Endothelial cell of umbilical vein (primary cell): ENCODE results near the gene OR6B2. TPM values are rescaled to one million over a fixed set of nuclear protein-coding genes. Genes with fewer than 3 reads are reported as not detected.

Experiments used
- BruUV-seq: library from RNA; stranded (reverse); fragments of 400-500 nt; replicated peaks from 2 replicates; lab custom pipeline; 2021; lab: Mats Ljungman, UMichigan
- CTCF ChIA-PET: fragments of 300-600, 350-600 bp; sonication (Branson Sonifier 250); formaldehyde crosslinking; loops from one replicate; lab custom pipeline; 2021; ENCODE audit warnings: antibody characterized with exemption, inconsistent platforms; lab: Charles Lee
- POLR2A ChIA-PET: fragments of 300-600, 350-600 bp; sonication (Branson Sonifier 250); formaldehyde crosslinking; loops from one replicate; lab custom pipeline; 2021; ENCODE audit warnings: antibody characterized with exemption, inconsistent platforms; lab: Charles Lee
- DNase-seq: peaks from one replicate; pipeline ENCODE4 v3.0.0-alpha.2; 2011; ENCODE audit warnings: low read depth, low spot score
- FAIRE-seq: peaks from 2 replicates; lab custom pipeline; 2011; peaks lifted over from hg19 to GRCh38; lab: Jason Lieb, UNC
- H2AFZ ChIP-seq: 2 replicates; pipeline ENCODE4 v1.6.0; 2012; ENCODE audit warnings: low read depth, low read length, control low read depth, inconsistent platforms
- H3K27ac ChIP-seq: 2 replicates; pipeline ENCODE4 v1.5.1; 2011; ENCODE audit warnings: low read depth, mild to moderate bottlenecking, control low read depth, low read length, moderate library complexity; ENCODE audit not compliant: insufficient read depth
- H3K27me3 ChIP-seq, 2 experiments: 2 replicates each; pipeline versions ENCODE4 v1.6.0 to v1.6.1; 2011; ENCODE audit warnings: low read length in 2 of 2, mixed read lengths in 1 of 2; ENCODE audit not compliant: control insufficient read depth in 2 of 2, insufficient read depth in 2 of 2
- H3K36me3 ChIP-seq, 2 experiments: 2 replicates in 1 of 2; 3 replicates in 1 of 2; pipeline ENCODE4 v1.5.1; 2011; ENCODE audit warnings: low read length in 2 of 2, mild to moderate bottlenecking in 1 of 2, moderate library complexity in 1 of 2; ENCODE audit not compliant: control insufficient read depth in 2 of 2, insufficient read depth in 2 of 2; ENCODE audit errors: extremely low read depth in 1 of 2
- H3K4me1 ChIP-seq: 3 replicates; pipeline ENCODE4 v1.5.1; 2011; ENCODE audit warnings: mild to moderate bottlenecking, low read length; ENCODE audit not compliant: control insufficient read depth, insufficient read depth; ENCODE audit errors: extremely low read depth
- H3K4me2 ChIP-seq: 2 replicates; pipeline ENCODE4 v1.6.1; 2011; ENCODE audit warnings: low read length, control low read depth, mixed read lengths; ENCODE audit not compliant: insufficient read depth
- H3K4me3 ChIP-seq, 3 experiments: fragments of 200-600 bp in 1 of 3; sonication (generic), shearing (Covaris generic) in 1 of 3; replicated peaks in 1 of 3; 2 replicates each; pipeline ENCODE4 v1.5.1; 2011 to 2016; ENCODE audit warnings: control low read depth in 3 of 3, low read length in 3 of 3, mild to moderate bottlenecking in 2 of 3, inconsistent platforms in 1 of 3, low read depth in 1 of 3, moderate library complexity in 1 of 3; ENCODE audit not compliant: insufficient read depth in 1 of 3
- H3K79me2 ChIP-seq: 2 replicates; pipeline ENCODE4 v1.6.0; 2012; ENCODE audit warnings: low read length, inconsistent platforms; ENCODE audit not compliant: control insufficient read depth, insufficient read depth
- H3K9ac ChIP-seq: replicated peaks from 2 replicates; pipeline ENCODE3; 2011; ENCODE audit warnings: low read length, control low read depth; ENCODE audit not compliant: insufficient read depth; ENCODE audit errors: extremely low read depth
- H3K9me1 ChIP-seq: replicated peaks from 3 replicates; pipeline ENCODE4 v1.6.0; 2011; ENCODE audit warnings: mild to moderate bottlenecking, low read length; ENCODE audit not compliant: control insufficient read depth, insufficient read depth; ENCODE audit errors: extremely low read depth
- H3K9me3 ChIP-seq: replicated peaks from 2 replicates; pipeline ENCODE4 v1.5.1; 2012; ENCODE audit warnings: low read length, inconsistent platforms; ENCODE audit not compliant: control insufficient read depth, insufficient read depth
- H4K20me1 ChIP-seq: replicated peaks from 2 replicates; pipeline ENCODE3; 2011; ENCODE audit warnings: mild to moderate bottlenecking, low read length; ENCODE audit not compliant: control insufficient read depth, insufficient read depth; ENCODE audit errors: extremely low read depth
- EZH2 ChIP-seq: IDR thresholded peaks from 2 replicates; pipeline ENCODE4 v1.6.1; 2012; ENCODE audit warnings: borderline replicate concordance, low read depth, mild to moderate bottlenecking, moderate library complexity, low read length, inconsistent platforms; ENCODE audit not compliant: severe bottlenecking
- FOS ChIP-seq: IDR thresholded peaks from 2 replicates; pipeline ENCODE4 v1.6.1; 2011; ENCODE audit warnings: mild to moderate bottlenecking, low read length, moderate library complexity, borderline replicate concordance; ENCODE audit not compliant: insufficient read depth
- GATA2 ChIP-seq: IDR thresholded peaks from 2 replicates; pipeline ENCODE4 v1.7.0; 2011; ENCODE audit warnings: low read depth, mild to moderate bottlenecking, moderate library complexity, mixed read lengths, low read length; ENCODE audit not compliant: insufficient read length, insufficient read depth
- JUN ChIP-seq: IDR thresholded peaks from 2 replicates; pipeline ENCODE4 v1.6.1; 2011; ENCODE audit warnings: borderline replicate concordance, low read depth; ENCODE audit not compliant: insufficient read length, insufficient read depth
- MYC ChIP-seq: IDR thresholded peaks from one replicate; pipeline ENCODE4 v1.6.1; 2011; ENCODE audit warnings: mild to moderate bottlenecking, low read depth, low read length
- POLR2A ChIP-seq: IDR thresholded peaks from 2 replicates; pipeline ENCODE4 v1.6.1; 2012; ENCODE audit warnings: low read depth, mild to moderate bottlenecking, control low read depth, low read length
- POLR2AphosphoS5 ChIP-seq: IDR thresholded peaks from 2 replicates; pipeline ENCODE4 v1.6.1; 2012; ENCODE audit warnings: low read depth, mild to moderate bottlenecking, control low read depth, low read length, moderate library complexity; ENCODE audit not compliant: insufficient read depth
- dilution Hi-C: fragments of 300-500 bp; cut with MboI; formaldehyde crosslinking; loops from one replicate; pipeline ENCODE4 v1.15.0; 2019; ENCODE audit warnings: low sequenced_read_pairs; ENCODE audit not compliant: extremely low pct_ligation_motif_present
- intact Hi-C: fragments of 100-400 bp; cut with micrococcal nuclease; formaldehyde crosslinking; loops from one replicate; pipeline ENCODE4 v1.10.0; 2022
- polyA plus RNA-seq, 4 experiments: library from polyadenylated mRNA; depleted of rRNA in 3 of 4; stranded (reverse) in 3 of 4; unstranded in 1 of 4; fragments of >200 nt; gene quantifications; 2 replicates each; pipeline versions ENCODE4 v1.2.1 to v1.2.3, GENCODE V29; 2011 to 2012; ENCODE audit warnings: missing spikeins in 1 of 4
- total RNA-seq: library from RNA; stranded (reverse); gene quantifications from 2 replicates; pipeline ENCODE4 v1.2.3, GENCODE V29; 2021
- TF ChIP-seq, protein P1 (sequence below): IDR thresholded peaks from 2 replicates; pipeline ENCODE4 v1.6.1; 2011; ENCODE audit not compliant: insufficient read depth, insufficient read length
- TF ChIP-seq, protein P2 (sequence below), 2 donors: IDR thresholded peaks; 1 replicate in 1 of 2; 2 replicates in 1 of 2; pipeline ENCODE4 v1.5.1; 2011; ENCODE audit warnings: low read length in 2 of 2, mild to moderate bottlenecking in 2 of 2, moderate library complexity in 2 of 2, control low read depth in 1 of 2, inconsistent platforms in 1 of 2, low read depth in 1 of 2; ENCODE audit not compliant: insufficient read depth in 1 of 2; ENCODE audit errors: extremely low read depth in 1 of 2

The OR6B2 gene
- total and polyA plus RNA-seq, 2 donors (not counting 3 experiments of a cell fraction or from before 2014, with no cell fraction given): not detected

DNA sequence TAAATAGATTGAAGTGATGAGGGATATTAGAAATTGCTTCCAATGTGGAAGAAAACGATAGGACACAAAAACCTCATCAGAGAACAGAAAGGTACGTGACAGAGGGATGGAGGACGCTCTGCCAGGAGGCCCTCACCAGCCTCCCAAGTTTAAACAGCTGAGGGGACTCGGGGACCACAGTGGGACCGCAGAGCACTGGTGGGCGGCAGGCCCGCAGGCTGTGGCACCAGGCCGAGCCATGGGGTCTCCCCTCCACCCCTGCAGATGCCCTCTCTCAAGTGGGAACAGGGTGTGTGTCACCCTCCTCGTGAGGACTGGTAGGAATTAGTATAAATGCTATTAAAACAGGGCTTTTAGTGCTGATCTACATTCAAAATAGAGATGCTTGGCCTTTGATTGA is 15.9 kb downstream of the OR6B2 start:
- Histone ChIP-seq H3K9me1 (no peaks in the 10 kb centered on the region), H3K9me3 (no peaks in the 10 kb centered on the region), H3K9ac (no peak overlapping the region), H2AFZ (no peak overlapping the region), H3K27ac (no peak overlapping the region), H4K20me1 (no peaks in the 10 kb centered on the region), H3K27me3 (no peaks in the 10 kb centered on the region), H3K79me2 (no peaks in the 10 kb centered on the region), H3K4me2 (no peak overlapping the region), H3K36me3 (peaks cover 22 to 40% of the 10 kb centered on the region in 2 experiments), H3K4me1 (no peaks in the 10 kb centered on the region), H3K4me3 (no peak overlapping the region)
- dilution Hi-C loops (no loop called here), intact Hi-C loops (no loop called here)
- no TSS peak for BruUV-seq
- DNase-seq (no peak), FAIRE-seq (no peak)
- POLR2A ChIA-PET: no interaction called here
- TF ChIP-seq, protein P1, sequence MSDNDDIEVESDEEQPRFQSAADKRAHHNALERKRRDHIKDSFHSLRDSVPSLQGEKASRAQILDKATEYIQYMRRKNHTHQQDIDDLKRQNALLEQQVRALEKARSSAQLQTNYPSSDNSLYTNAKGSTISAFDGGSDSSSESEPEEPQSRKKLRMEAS: no peak
- no peak for TF ChIP-seq JUN
- no peak for TF ChIP-seq GATA2
- TF ChIP-seq MYC: no peak
- no peak for TF ChIP-seq FOS
- no peak for TF ChIP-seq POLR2AphosphoS5
- TF ChIP-seq, protein P2, sequence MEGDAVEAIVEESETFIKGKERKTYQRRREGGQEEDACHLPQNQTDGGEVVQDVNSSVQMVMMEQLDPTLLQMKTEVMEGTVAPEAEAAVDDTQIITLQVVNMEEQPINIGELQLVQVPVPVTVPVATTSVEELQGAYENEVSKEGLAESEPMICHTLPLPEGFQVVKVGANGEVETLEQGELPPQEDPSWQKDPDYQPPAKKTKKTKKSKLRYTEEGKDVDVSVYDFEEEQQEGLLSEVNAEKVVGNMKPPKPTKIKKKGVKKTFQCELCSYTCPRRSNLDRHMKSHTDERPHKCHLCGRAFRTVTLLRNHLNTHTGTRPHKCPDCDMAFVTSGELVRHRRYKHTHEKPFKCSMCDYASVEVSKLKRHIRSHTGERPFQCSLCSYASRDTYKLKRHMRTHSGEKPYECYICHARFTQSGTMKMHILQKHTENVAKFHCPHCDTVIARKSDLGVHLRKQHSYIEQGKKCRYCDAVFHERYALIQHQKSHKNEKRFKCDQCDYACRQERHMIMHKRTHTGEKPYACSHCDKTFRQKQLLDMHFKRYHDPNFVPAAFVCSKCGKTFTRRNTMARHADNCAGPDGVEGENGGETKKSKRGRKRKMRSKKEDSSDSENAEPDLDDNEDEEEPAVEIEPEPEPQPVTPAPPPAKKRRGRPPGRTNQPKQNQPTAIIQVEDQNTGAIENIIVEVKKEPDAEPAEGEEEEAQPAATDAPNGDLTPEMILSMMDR (IDR thresholded peaks at IDR 0.05; ENCODE audit: extremely low read depth in 1 of 2, insufficient read depth in 1 of 2, low read depth in 1 of 2, low read length in 2 of 2): no peak
- TF ChIP-seq EZH2: no peak
- TF ChIP-seq POLR2A: no peak
- CTCF ChIA-PET: interaction anchor here (1.4 to 1.8 kb wide), 2 partner anchors 8 to 129 kb away, joined by 4 to 5 read pairs; no protein-coding TSS in a partner anchor
